Effector memory CD4-positive, alpha-beta T cell (primary cell): Measurements from ENCODE around the gene POLD2.
A peak's percentile ranks its signal among the peaks of the same experiment; 100 is the strongest.

Source experiments
- DNase-seq, 3 donors: peaks; one replicate each; pipeline ENCODE4 v3.0.0-alpha.2; 2020
- H3K27ac ChIP-seq: 2 replicates; pipeline ENCODE4 v1.7.0; 2013; ENCODE audit warnings: mild to moderate bottlenecking, low read length, moderate library complexity; ENCODE audit not compliant: insufficient read depth, poor library complexity, severe bottlenecking
- H3K27me3 ChIP-seq: replicated peaks from 2 replicates; pipeline ENCODE4 v1.7.0; 2013; ENCODE audit warnings: mild to moderate bottlenecking, low read length; ENCODE audit not compliant: insufficient read depth, control insufficient read depth, poor library complexity, severe bottlenecking
- H3K36me3 ChIP-seq: 2 replicates; pipeline ENCODE4 v1.7.0; 2013; ENCODE audit warnings: mild to moderate bottlenecking, low read length, moderate library complexity; ENCODE audit not compliant: control insufficient read depth, insufficient read depth
- H3K4me1 ChIP-seq: 2 replicates; pipeline ENCODE4 v1.7.0; 2013; ENCODE audit warnings: low read length, mild to moderate bottlenecking; ENCODE audit not compliant: control insufficient read depth, insufficient read depth, poor library complexity, severe bottlenecking
- H3K4me3 ChIP-seq: 2 replicates; pipeline ENCODE4 v1.7.0; 2013; ENCODE audit warnings: low read length, low read depth, mild to moderate bottlenecking; ENCODE audit not compliant: insufficient read depth, poor library complexity, severe bottlenecking
- H3K9me3 ChIP-seq: 2 replicates; pipeline ENCODE4 v1.7.0; 2013; ENCODE audit warnings: mild to moderate bottlenecking, low read length, moderate library complexity; ENCODE audit not compliant: control insufficient read depth

The POLD2 gene

DNA sequence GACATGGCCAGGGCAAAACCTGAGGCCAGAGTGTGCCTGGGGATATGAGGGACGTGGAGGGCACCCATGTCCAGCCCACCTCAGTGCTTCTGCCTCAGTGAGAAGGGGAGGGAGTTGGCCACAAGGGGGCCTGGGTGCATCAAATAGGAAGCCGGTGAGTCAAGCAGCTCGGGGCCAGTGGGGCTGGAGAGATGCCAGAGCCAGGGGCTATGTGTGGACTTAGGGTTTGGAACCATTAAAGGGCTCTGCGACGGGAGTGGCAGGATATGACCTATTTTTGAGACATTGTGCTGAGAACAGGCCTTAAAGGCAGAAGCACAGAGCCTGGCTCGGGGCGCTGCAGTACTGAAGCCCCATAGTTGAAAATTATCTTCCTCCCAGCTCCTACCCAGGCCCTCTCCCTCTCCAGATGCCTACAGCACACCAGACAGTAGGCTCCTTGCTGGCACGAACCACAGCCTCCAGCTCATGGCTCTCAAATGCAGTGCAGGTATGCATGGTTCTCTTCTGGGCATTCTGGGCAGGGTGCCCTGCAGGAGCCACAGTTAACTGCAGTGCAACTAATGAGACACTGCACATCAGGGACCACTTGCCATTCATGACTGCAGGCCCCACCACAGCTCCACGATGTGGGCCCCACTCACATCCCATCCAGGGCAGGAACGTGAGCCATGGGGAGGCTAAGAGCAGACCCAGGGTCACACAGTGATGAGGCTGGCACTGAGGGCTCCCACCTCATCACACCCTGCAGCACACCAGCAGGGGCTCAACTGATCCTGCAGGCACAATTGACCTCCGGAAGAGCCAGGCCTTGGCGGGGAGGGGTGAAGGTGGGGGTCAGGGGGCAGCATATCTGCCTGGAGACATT, 50.8 kb downstream of the POLD2 start:
- Histone ChIP-seq H3K36me3 (peaks cover 49% of the 10 kb centered on the region), H3K27me3 (no peaks in the 10 kb centered on the region), H3K9me3 (no peaks in the 10 kb centered on the region), H3K4me1 (no peaks in the 10 kb centered on the region), H3K4me3 (no peak overlapping the region), H3K27ac (no peak overlapping the region)
- peak in 1 of 3 donors; percentile 6 for DNase-seq

- no peak for DNase-seq
- H3K9me3 ChIP-seq, result no peaks in the 10 kb centered on the region
- H3K27me3 ChIP-seq, result no peaks in the 10 kb centered on the region
- no peaks in the 10 kb centered on the region for H3K4me1 ChIP-seq
- H3K36me3 ChIP-seq, result peaks cover 42% of the 10 kb centered on the region
- no peak overlapping the region for H3K4me3 ChIP-seq
- no peak overlapping the region for H3K27ac ChIP-seq
These were observed 51.5 kb downstream of the POLD2 start for GRCh38 chr7:44071726-44072363.

GRCh38 chr7:44068054-44068453, 55.3 kb downstream of the POLD2 start:
- H3K9me3 ChIP-seq, result no peaks in the 10 kb centered on the region
- H3K27ac ChIP-seq, result no peak overlapping the region
- H3K27me3 ChIP-seq, result no peaks in the 10 kb centered on the region
- peaks cover 13% of the 10 kb centered on the region for H3K4me1 ChIP-seq
- H3K36me3 ChIP-seq, result peaks cover 6% of the 10 kb centered on the region
- no peak overlapping the region for H3K4me3 ChIP-seq
- no peak for DNase-seq

DNA sequence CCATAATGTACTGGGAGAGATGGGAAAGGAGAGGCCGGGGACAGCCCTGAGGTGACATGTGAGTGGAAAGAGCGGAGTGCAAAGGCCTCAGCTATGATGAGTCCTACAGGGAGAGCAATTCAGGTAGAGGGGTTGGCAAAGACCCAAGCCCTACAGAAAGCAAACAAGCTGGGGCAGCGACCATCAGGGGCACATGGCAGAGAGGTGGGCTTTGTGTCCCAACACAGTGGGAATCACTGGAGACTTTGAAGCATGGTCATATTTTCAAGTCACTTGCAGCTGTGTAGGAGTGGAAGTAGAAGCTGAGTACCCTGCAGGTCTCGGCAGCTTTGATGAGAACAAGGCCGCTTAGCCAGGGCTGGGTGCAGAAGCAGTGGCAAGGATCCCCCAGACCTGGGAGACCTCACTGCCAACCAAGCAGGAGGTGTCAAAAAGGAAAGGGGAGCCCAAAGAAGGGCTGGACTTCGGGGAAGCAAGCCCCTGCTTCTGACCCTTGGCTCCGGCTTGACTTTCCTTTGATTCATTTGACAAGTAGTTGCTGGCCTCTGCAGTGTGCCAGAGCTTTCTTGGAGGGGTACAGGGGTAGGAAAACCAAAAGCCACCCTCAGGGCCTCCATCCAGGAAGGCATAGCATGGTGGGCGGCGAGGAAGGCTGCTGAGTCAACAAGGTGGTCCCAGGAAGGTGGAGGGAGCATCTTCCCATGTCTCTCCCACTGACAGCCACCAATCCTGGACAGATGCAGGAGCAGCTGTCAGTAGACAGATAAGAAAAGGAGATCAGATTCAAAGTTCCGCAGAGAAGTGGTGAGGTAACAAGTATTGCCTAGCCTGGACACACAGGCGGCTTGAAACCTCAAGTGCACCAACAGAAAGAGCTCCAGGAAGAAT, 56.0 kb downstream of the POLD2 start:
- no peak overlapping the region for H3K27ac ChIP-seq
- no peak overlapping the region for H3K4me3 ChIP-seq
- H3K27me3 ChIP-seq, result no peaks in the 10 kb centered on the region
- no peaks in the 10 kb centered on the region for H3K9me3 ChIP-seq
- no peak for DNase-seq
- H3K4me1 ChIP-seq, result peaks cover 13% of the 10 kb centered on the region
- peaks cover 6% of the 10 kb centered on the region for H3K36me3 ChIP-seq

- H3K4me3 ChIP-seq, result no peak overlapping the region
- peaks cover 13% of the 10 kb centered on the region for H3K4me1 ChIP-seq
- no peak overlapping the region for H3K27ac ChIP-seq
- no peak for DNase-seq
- H3K27me3 ChIP-seq, result no peaks in the 10 kb centered on the region
- H3K36me3 ChIP-seq, result peaks cover 12% of the 10 kb centered on the region
- no peaks in the 10 kb centered on the region for H3K9me3 ChIP-seq
These were observed 56.8 kb downstream of the POLD2 start for GRCh38 chr7:44066494-44067063.

DNA sequence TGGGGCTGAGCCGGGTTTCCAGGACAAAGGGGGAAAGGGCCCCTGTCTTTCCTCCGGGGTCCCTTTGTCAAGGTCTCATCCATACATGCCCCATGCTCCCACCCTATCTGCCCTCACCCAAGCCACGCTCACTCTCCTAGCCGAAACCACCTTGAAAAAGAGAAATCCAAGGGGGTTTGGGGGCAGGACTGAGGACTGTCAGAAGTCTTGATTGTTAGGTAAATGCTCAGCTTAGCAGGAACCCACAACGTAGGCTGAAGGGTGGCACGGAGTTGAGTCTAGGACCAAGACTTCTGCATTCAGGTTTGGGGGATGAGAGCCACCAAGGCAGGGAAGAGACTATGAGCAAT, 57.3 kb downstream of the POLD2 start:
- no peaks in the 10 kb centered on the region for H3K27me3 ChIP-seq
- no peak overlapping the region for H3K4me3 ChIP-seq
- H3K9me3 ChIP-seq, result no peaks in the 10 kb centered on the region
- H3K27ac ChIP-seq, result no peak overlapping the region
- DNase-seq, result no peak
- H3K36me3 ChIP-seq, result peaks cover 17% of the 10 kb centered on the region
- peaks cover 13% of the 10 kb centered on the region for H3K4me1 ChIP-seq

DNA sequence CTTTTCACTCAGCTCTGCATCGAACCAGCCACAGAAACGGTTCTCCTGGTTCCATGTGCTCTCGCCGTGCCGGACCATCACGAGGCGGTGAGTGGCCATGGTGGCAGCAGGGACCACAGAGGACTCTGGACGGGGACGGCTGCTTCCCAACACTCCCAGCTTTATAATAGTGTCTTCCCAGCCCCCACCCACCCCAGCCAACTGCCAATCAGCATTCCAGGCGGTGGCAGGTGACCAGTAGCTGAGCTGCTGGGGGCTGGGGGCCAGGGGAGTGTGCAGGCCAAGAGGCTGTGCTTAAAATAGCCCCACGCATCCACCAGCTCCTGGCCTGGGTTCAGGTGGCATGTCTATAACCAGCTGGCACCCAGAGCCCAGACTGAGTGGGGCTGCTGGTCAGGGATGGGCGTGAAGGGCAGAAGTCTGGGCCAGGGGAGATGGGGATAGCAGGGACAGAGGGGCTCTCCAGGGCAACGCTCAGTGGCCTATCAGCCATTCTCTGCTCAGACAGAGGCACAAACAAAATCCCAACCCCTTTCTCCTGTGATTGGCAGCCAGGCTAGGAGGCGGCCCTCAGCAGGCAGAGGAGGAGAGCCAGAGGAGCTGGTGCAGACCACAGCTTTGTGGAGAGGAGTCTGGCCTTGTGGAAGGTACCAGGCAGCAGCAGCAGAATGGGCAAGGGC, 57.8 kb downstream of the POLD2 start, which contains the start of gene PGAM2:
PGAM2 (minus strand) TSS at position 137 of the 680 bp plus-strand sequence; CDS start at position 99, 38 bp downstream.
- peaks cover 13% of the 10 kb centered on the region for H3K4me1 ChIP-seq
- H3K27ac ChIP-seq, result peak within 1 kb of the TSS; percentile 11
- peaks cover 22% of the 10 kb centered on the region for H3K36me3 ChIP-seq
- H3K4me3 ChIP-seq, result no peak within 1 kb of the TSS
- H3K27me3 ChIP-seq, result no peaks in the 10 kb centered on the region
- H3K9me3 ChIP-seq, result no peaks in the 10 kb centered on the region
- DNase-seq, result no peak

- H3K27ac ChIP-seq, result no peak overlapping the region
- H3K4me1 ChIP-seq, result peaks cover 13% of the 10 kb centered on the region
- H3K9me3 ChIP-seq, result no peaks in the 10 kb centered on the region
- H3K27me3 ChIP-seq, result no peaks in the 10 kb centered on the region
- no peak overlapping the region for H3K4me3 ChIP-seq
- H3K36me3 ChIP-seq, result peaks cover 28% of the 10 kb centered on the region
- DNase-seq, result no peak
These were observed 58.4 kb downstream of the POLD2 start for GRCh38 chr7:44064791-44065430.
